HPDE6-E6E7 (cell line): ENCODE data around the gene ALPP.
"Not testable (repeated sequence)": the region's sequence is repeated elsewhere in the genome, so short reads cannot be mapped to it uniquely, and the experiment has no call there.

Experiments used
- DNase-seq: peaks from one replicate; pipeline ENCODE4 v3.0.0; 2011; ENCODE audit warnings: missing footprints; ENCODE audit errors: extremely low spot score

The ALPP gene

DNA sequence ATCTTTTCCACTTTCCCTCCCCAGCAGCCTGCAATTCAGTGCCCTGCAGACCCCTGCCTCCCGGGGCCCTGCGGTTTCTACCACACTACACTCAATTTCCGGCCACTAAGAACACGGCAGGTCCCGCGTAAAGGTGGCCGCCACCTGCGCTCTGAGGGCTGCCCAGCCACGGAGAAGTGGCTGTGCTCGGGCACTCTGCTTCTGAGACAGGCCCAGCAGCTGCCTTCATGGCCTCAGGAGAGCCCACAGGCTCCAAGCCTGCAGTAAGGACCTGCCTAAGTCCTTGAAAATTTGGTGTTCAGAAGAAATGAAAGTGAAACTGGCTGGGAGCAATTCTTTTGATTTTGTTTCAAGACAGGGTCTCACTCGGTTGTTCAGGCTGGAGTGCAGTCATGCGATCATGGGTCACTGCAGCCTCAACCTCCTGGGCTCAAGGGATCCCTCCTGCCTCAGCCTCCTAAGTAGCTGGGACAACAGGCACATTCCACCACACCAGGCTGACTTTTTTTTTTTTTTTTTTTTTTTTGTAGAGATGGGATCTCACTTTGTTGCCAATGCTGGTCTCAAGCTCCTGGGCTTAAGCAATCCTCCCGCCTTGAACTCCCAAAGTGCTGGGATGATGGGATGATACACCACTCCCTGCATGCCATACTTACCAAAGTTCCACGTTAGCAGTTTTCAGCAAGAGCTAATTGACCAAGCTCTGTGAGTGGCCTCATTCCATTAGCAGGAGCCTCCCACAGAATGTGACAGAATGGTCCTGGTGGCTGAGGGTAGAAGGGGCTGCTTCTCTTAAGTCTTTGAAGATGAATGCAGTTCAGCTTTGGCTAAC lies 14.6 kb upstream of the ALPP start:
- DNase-seq: no peak

DNA sequence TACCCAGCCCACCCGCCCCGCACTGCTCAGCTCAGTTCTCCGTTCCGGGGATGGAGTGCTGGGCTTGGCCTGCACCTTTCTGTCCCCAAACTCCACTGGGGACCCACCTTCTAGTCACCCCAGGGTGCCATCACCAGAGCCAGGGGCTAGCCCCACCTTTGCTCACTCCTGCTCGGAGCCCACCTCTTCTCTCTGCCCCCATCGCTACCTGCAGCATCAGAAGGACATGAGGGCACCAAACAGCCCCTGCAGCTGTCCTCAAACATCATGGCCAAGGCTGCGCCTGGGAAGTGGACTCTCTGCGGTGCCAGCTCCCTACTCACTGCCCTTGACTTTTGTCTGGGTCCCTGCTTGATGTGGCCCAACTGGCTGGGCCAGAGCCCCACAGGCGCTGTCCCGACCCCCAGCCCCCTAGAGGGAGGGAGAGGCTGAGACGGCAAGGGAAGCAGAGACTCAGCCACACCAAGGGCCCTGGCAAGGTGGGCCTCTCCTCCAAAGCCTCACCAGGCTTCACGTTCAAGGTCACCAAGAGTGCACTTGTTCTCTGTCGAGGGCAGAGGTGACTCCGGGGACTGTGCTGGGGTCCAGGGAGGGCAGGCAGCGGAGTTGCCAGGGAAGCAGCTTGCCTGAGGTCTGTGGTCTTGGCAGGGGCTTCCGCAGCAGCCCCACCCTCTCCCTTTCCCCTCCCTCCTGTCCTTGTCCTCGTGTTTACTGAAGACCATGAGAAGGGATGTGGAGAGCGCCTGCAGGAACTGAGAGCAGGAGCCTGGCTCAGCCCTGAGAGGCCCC lies 13.6 kb upstream of the ALPP start:
- not testable (repeated sequence) for DNase-seq

DNA sequence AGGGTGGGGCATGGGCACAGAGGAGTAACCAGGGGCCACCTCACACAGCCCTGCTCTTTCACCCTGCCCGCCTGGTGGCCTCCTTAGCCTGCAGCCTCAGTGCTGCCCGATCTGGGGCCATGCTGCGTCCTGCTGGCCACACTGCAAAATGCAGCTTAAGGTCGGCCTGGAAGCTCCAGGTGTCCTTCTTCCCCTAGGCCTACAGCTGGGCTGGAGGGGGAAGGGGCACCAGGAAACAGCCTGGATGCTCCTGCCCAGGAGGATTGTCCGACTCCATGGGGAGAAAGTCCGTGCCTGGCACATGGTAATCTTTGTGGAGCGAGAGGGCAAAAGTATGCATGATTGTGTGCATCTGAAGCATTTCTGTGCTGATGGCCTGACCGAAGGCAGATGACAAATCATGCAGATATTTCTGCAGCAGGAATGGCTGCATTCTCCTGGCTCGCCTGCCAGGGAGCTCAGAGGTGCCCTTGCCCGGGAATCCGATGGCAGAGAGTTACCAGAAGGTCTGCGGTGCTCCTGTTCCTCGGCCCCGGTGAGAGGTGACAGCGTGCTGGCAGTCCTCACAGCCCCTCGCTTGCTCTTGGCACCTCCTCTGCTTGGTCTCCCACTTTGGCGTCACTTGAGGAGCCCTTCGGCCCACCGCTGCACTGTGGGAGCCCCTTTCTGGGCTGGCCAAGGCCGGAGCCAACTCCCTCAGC lies 12.8 kb upstream of the ALPP start:
- no peak for DNase-seq

DNA sequence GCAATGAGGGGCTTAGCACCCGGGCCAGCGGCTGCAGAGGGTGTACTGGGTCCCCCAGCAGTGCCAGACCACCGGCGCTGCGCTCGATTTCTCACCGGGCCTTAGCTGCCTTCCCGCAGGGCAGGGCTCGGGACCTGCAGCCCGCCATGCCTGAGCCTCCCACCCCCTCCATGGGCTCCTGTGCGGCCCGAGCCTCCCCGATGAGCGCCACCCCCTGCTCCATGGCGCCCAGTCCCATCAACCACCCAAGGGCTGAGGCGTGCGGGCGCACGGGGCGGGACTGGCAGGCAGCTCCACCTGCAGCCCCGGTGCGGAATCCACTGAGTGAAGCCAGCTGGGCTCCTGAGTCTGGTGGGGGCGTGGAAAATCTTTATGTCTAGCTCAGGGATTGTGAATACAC lies 12.1 kb upstream of the ALPP start:
- DNase-seq: not testable (repeated sequence)

DNA sequence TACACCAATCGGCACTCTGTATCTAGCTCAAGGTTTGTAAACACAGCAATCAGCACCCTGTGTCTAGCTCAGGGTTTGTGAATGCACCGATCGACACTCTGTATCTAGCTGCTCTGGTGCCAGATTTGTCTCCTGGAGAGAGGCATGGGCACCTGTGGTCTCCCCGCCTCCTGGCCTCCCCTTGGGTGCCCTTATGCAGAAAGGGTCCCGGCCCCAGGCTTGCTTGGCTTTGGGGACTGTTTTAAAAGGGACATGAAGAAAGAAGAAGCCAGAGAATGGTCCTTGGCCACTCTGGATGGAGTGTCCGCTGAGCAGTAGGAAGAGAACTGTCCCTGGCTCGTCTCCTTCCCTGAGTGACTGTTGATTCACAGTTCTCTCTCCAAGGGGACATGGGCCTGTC lies 11.5 kb upstream of the ALPP start:
- DNase-seq: no peak

DNA sequence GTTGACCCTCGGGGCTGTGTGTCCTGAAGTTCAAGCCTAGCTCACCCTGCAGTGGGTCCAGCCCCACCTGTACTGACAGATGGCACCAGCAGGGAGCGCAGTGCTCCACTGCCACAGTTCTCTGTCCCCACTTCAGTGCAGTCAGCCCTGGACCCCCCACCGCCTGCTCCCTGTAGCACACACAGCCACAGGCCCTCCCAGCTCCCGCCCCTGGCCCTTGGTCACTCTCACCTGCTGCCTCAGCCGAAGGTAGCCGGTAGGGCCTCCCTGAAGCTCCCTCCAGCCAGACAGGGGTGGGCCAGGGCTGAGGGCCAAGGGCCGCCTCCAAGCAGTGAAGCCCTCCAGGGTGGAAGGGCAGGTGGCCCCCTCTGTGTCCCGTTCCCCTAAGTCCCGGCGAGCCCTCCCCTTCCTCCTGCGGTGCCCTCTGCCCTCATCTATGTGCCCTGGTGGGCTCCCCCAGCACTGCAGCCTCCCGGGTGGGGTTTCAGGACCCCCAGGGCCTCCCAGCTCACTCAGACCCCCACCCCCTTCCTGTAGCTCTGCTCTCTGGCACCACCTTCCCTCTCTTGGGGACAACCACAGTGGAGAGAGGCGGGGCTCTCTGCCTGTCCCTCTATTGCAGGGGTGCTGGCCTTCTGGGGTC lies 10.8 kb upstream of the ALPP start:
- no peak for DNase-seq

DNA sequence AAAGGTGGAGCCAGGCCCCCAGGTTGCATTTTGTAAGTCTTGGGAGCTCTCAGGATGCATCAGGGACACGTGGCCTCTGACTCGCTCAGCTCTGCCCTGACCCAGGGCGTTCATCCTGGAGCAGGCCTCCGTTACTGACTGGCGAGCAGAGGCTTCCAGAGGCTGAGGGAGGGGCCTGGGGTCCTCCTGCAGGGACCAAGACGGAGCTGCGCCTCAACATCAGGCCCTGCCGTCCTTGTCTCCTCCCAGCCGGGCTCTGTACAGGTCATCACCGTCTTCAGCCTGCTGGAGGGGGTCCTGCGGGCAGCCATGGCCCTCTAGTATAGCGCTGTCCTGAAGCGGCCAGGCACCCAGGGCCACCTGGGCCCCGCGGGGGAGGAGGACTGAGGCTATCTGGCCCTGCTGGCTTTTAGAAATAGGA lies 10.2 kb upstream of the ALPP start:
- DNase-seq: no peak

DNA sequence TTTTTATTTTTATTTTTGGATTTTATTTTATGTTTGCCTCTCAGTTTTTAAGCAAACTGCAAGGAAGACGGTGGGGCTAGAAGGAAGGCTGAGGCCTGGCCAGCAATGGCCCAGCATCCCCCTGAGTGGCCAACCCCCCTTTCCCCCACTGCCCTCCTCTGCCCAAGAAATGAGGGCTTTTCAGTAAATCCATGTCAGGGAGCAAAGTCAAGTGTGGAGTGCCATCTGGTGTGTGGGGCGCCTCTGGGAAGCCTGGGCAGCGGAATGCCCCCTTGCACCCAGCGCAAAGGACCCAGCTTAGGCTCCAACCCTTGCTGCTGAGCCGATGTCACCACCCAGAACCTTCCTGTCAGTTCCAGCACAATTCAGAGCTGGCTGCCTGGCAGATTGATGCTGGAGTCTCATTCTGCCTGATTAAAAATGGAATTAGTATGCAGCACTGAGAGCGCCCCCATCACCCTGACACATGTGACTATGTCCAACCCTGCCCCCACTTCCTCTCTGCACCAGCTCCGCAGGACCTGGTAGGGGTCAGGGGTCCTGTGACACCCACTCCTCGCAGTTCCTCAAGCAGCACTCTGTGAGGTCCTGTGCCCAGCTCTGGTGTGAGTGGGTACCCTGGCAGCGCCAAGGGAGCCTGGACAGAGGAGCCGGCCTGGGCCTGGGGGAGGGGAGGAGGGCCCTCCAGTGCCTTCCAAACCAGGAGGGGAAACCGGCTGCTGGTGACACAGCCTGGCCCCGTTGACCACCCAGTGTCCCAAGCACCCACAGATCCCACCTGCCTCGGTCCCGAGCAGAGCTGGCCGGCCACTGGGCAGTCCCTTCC lies 9.2 kb upstream of the ALPP start:
- no peak for DNase-seq

DNA sequence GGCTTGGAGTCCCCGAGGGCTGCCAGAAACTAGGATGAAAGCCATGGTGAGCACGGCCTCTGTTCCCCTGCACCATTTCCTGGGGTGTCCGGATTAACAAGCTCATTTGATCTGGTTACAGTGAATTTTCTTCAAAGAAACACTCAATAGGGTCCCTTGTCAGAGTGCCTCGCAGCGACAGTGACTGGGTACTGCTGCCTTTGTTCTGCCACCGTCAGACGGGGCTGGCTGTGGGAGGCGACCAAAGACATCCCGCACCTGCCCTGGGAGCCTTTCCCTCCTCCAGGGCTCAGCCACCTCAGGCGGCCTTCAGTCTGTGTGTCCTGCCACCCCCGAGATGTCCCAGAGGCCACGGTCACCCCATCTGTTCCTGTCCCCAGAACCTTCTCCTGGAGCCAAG lies 8.5 kb upstream of the ALPP start:
- DNase-seq: not testable (repeated sequence)

DNA sequence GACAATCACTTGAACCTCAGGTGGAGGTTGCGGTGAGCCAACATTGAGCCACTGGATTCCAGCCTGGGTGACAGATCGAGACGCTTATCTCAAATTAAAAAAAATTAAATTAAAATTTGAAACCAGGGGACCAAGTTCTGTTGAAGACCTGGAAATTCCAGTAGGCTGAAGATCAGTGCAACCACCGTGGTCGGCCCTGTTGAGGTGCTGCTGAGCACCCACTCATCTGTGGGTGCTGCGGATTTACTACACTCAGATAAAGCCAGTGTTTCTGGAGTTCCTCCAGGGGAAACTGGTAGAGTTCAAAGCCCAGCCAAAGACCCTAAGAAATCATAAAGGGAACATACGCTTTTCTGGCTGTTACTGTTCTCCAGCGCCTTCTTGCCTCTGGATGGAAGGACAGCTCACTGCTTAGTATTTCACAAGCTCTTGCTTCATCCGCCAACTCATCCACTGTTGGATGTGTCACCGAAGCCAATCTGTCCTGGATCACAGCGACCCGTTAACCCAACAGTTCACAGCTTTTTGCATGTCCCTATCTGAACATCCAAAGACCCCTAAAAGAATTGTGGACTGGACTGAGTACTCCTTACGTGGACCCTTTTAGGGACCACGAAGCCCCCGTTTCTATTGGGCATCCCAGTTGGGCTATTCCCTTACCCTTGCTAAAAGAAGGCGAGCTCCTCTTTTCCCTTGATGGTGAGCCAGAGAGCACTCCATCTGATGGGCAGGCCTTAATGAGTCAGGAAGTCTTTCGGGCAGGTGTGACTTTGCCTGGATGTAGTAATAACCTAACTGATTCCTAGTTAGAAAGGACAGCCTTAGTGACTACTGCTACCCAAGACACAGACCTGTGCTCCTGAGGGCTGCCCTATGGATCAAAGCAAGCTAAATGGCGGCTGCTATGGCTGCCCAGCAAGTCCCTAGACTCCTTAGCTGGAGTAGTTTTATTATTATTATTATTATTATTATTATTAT lies 6.0 kb upstream of the ALPP start:
- DNase-seq: no peak

DNA sequence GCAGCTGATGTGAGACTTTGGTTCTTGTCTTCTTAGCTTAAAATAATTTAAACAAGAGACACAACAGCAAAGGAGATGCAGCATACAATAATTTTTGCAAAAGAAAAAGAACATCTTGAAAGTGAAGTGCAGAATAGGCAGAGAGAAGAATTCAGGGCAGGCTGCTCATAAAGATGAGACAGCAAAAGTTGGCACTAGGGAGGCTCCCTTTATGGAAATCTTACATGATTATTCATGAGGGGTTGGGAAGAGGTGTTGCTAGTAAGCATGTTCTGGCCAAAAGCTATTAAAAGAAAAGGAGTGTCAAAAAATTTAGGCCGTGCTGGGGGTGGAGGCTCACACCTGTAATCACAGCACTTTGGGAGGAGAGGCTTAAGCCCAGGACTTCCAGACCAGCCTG lies 4.2 kb upstream of the ALPP start:
- no peak for DNase-seq

DNA sequence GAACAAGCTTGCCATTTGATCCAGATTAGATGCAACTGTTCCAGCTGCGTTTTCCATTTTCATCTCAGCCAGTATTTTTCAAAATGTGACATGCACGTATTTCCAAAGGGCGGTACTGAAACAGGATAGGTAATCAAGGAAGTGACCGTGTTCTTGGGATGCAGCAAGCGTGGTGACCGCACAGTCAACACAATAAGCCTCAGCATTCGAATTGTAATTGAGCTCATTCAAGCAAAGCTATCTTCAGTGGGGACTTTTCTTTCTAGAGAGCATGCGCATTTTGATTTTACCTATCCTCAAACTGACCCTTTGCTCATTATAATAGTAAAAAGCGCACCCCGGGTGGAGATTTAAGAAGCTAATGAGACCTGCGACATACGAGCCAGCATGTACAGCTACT lies 3.4 kb upstream of the ALPP start:
- no peak for DNase-seq

DNA sequence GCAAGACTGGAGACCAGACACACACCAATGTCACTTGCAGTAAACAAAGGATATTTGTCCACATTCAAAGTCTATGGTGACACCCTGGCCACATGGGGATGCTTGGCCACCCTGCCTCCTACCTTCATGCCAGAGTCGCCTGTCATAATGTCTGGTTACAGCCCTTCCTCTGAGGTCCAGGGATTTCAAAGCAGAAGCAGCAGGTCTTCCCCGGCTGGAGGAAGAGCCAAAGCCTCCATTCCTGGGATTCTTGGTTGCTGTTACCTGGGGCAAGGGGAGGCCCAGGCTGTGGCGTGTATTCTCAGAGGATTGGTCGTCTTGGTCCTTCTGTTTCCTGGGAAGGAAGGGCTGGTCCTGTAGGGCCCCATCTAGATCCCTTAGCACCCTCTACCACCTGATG lies 2.3 kb upstream of the ALPP start:
- DNase-seq: no peak

DNA sequence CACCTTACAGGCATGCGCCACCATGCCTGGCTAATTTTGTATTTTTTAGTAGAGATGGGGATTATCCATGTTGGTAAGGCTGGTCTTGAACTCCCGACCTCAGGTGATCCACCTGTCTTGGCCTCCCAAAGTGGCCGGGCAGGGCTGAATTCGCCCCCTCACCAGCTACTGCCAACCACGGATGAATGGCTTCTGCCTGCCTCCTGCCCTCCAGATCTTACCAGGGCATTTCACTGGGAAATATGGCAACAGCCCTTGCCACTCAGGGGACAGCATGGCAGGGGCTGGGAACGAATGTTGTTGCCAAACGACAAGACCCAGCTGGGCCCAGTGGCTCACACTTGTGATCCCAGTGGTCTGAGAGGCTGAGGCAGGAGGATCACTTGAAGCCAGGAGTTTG lies 1.8 kb upstream of the ALPP start:
- DNase-seq: no peak

DNA sequence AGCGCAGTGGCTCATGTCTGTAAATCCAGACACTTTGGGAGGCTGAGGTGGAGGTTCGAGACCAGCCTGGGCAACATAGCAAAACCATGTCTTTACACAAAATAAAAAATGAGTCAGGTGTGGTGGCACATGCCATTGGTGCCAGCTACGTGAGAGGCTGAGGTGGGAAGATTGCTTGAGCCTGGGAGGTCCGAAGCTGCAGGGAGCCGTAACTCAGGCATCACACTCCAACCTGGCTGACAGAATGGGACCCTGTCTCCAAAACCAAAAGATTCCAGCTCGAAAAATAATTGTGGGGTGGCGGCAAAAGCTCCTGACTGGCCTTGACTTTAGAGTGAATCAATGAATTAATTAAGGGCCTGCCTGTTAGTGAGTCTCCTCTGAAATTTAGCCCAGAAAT lies 1.2 kb upstream of the ALPP start:
- no peak for DNase-seq

DNA sequence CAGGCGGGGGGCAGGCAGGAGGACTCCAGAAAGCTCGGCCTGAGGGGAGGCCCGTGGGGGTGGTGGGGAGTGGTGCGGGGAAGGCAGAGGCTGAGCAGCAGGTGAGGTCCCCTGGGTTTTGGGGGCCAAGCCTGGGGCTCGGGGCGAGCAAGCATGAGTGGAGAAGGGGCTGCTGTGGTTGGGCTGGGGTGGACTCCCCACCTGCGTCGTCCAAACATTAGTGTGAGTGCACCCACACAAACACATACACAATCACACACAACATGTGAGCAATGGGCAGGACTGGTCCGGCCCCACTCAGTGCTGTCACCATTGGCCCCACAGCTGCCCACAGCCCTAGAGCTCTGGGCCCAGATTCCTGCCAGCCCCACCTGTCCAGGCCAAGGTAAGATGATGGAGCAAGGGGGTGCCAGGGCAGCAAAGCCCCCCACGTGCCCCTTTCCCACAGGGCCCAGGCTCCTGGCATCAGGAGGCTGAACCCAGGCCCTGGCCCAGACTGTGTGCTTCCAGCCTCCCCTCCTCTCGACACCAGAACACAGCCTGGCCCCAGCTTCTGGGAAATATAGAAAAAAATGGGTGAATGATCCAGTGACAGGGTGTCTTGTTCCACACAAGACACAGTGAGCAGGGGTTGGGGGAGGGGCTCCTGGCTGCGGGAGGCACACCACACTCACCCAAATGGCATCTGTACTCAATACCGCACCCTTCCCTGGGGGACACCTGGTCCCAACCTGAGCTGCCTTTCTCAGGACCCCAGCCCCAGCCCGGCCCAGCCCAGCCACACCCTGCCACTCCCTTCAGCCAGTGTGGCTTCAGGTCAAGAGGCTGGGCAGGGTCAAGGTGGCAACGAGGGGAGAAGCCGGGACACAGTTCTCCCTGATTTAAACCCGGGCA lies 463 bp upstream of the ALPP start:
- DNase-seq: no peak

DNA sequence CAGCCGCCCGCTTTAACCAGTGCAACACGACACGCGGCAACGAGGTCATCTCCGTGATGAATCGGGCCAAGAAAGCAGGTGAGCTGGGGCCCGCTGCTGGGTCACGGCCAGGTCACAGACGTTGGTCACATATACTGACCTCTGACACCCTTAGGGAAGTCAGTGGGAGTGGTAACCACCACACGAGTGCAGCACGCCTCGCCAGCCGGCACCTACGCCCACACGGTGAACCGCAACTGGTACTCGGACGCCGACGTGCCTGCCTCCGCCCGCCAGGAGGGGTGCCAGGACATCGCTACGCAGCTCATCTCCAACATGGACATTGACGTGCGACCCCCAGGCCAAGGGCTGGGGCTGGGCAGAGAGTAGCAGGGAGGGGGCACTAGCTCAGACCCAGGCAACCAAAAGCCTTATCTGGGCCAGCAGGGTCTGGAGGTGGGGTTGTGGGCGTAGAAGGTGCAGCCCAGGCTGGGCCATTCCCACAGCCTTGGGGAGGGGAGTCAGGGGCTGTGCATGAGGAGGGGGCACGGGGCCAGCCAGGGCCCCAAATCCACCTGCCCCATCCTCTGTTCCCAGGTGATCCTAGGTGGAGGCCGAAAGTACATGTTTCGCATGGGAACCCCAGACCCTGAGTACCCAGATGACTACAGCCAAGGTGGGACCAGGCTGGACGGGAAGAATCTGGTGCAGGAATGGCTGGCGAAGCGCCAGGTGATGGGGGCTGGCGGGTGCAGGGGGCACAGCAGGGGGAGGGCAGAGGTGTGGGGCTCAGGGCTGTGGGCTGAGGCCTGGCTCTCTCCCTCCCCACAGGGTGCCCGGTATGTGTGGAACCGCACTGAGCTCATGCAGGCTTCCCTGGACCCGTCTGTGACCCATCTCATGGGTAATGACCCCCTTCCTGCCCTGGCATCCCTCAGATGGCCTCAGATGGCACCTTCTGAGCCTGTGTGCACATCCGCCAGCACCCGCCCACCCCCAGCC lies 1.3 kb downstream of the ALPP start:
- not testable (repeated sequence) for DNase-seq
